Endothelial cell of umbilical vein (primary cell): Measurements from ENCODE around the gene CYP2E1. TPM values are rescaled to one million over a fixed set of nuclear protein-coding genes. Genes with fewer than 3 reads are reported as not detected.
"Not testable (repeated sequence)": the region's sequence is repeated elsewhere in the genome, so short reads cannot be mapped to it uniquely, and the experiment has no call there.

Experiments used
- BruUV-seq: library from RNA; stranded (reverse); fragments of 400-500 nt; replicated peaks from 2 replicates; lab custom pipeline; 2021; lab: Mats Ljungman, UMichigan
- CTCF ChIA-PET: fragments of 300-600, 350-600 bp; sonication (Branson Sonifier 250); formaldehyde crosslinking; loops from one replicate; lab custom pipeline; 2021; ENCODE audit warnings: antibody characterized with exemption, inconsistent platforms; lab: Charles Lee
- POLR2A ChIA-PET: fragments of 300-600, 350-600 bp; sonication (Branson Sonifier 250); formaldehyde crosslinking; loops from one replicate; lab custom pipeline; 2021; ENCODE audit warnings: antibody characterized with exemption, inconsistent platforms; lab: Charles Lee
- DNase-seq: peaks from one replicate; pipeline ENCODE4 v3.0.0-alpha.2; 2011; ENCODE audit warnings: low read depth, low spot score
- FAIRE-seq: peaks from 2 replicates; lab custom pipeline; 2011; peaks lifted over from hg19 to GRCh38; lab: Jason Lieb, UNC
- H2AFZ ChIP-seq: 2 replicates; pipeline ENCODE4 v1.6.0; 2012; ENCODE audit warnings: low read depth, low read length, control low read depth, inconsistent platforms
- H3K27ac ChIP-seq: 2 replicates; pipeline ENCODE4 v1.5.1; 2011; ENCODE audit warnings: low read depth, mild to moderate bottlenecking, control low read depth, low read length, moderate library complexity; ENCODE audit not compliant: insufficient read depth
- H3K27me3 ChIP-seq, 2 experiments: 2 replicates each; pipeline versions ENCODE4 v1.6.0 to v1.6.1; 2011; ENCODE audit warnings: low read length in 2 of 2, mixed read lengths in 1 of 2; ENCODE audit not compliant: control insufficient read depth in 2 of 2, insufficient read depth in 2 of 2
- H3K36me3 ChIP-seq, 2 experiments: 2 replicates in 1 of 2; 3 replicates in 1 of 2; pipeline ENCODE4 v1.5.1; 2011; ENCODE audit warnings: low read length in 2 of 2, mild to moderate bottlenecking in 1 of 2, moderate library complexity in 1 of 2; ENCODE audit not compliant: control insufficient read depth in 2 of 2, insufficient read depth in 2 of 2; ENCODE audit errors: extremely low read depth in 1 of 2
- H3K4me1 ChIP-seq: 3 replicates; pipeline ENCODE4 v1.5.1; 2011; ENCODE audit warnings: mild to moderate bottlenecking, low read length; ENCODE audit not compliant: control insufficient read depth, insufficient read depth; ENCODE audit errors: extremely low read depth
- H3K4me2 ChIP-seq: 2 replicates; pipeline ENCODE4 v1.6.1; 2011; ENCODE audit warnings: low read length, control low read depth, mixed read lengths; ENCODE audit not compliant: insufficient read depth
- H3K4me3 ChIP-seq, 3 experiments: fragments of 200-600 bp in 1 of 3; sonication (generic), shearing (Covaris generic) in 1 of 3; replicated peaks in 1 of 3; 2 replicates each; pipeline ENCODE4 v1.5.1; 2011 to 2016; ENCODE audit warnings: control low read depth in 3 of 3, low read length in 3 of 3, mild to moderate bottlenecking in 2 of 3, inconsistent platforms in 1 of 3, low read depth in 1 of 3, moderate library complexity in 1 of 3; ENCODE audit not compliant: insufficient read depth in 1 of 3
- H3K79me2 ChIP-seq: 2 replicates; pipeline ENCODE4 v1.6.0; 2012; ENCODE audit warnings: low read length, inconsistent platforms; ENCODE audit not compliant: control insufficient read depth, insufficient read depth
- H3K9ac ChIP-seq: replicated peaks from 2 replicates; pipeline ENCODE3; 2011; ENCODE audit warnings: low read length, control low read depth; ENCODE audit not compliant: insufficient read depth; ENCODE audit errors: extremely low read depth
- H3K9me1 ChIP-seq: replicated peaks from 3 replicates; pipeline ENCODE4 v1.6.0; 2011; ENCODE audit warnings: mild to moderate bottlenecking, low read length; ENCODE audit not compliant: control insufficient read depth, insufficient read depth; ENCODE audit errors: extremely low read depth
- H3K9me3 ChIP-seq: replicated peaks from 2 replicates; pipeline ENCODE4 v1.5.1; 2012; ENCODE audit warnings: low read length, inconsistent platforms; ENCODE audit not compliant: control insufficient read depth, insufficient read depth
- H4K20me1 ChIP-seq: replicated peaks from 2 replicates; pipeline ENCODE3; 2011; ENCODE audit warnings: mild to moderate bottlenecking, low read length; ENCODE audit not compliant: control insufficient read depth, insufficient read depth; ENCODE audit errors: extremely low read depth
- EZH2 ChIP-seq: IDR thresholded peaks from 2 replicates; pipeline ENCODE4 v1.6.1; 2012; ENCODE audit warnings: borderline replicate concordance, low read depth, mild to moderate bottlenecking, moderate library complexity, low read length, inconsistent platforms; ENCODE audit not compliant: severe bottlenecking
- FOS ChIP-seq: IDR thresholded peaks from 2 replicates; pipeline ENCODE4 v1.6.1; 2011; ENCODE audit warnings: mild to moderate bottlenecking, low read length, moderate library complexity, borderline replicate concordance; ENCODE audit not compliant: insufficient read depth
- GATA2 ChIP-seq: IDR thresholded peaks from 2 replicates; pipeline ENCODE4 v1.7.0; 2011; ENCODE audit warnings: low read depth, mild to moderate bottlenecking, moderate library complexity, mixed read lengths, low read length; ENCODE audit not compliant: insufficient read length, insufficient read depth
- JUN ChIP-seq: IDR thresholded peaks from 2 replicates; pipeline ENCODE4 v1.6.1; 2011; ENCODE audit warnings: borderline replicate concordance, low read depth; ENCODE audit not compliant: insufficient read length, insufficient read depth
- MYC ChIP-seq: IDR thresholded peaks from one replicate; pipeline ENCODE4 v1.6.1; 2011; ENCODE audit warnings: mild to moderate bottlenecking, low read depth, low read length
- POLR2A ChIP-seq: IDR thresholded peaks from 2 replicates; pipeline ENCODE4 v1.6.1; 2012; ENCODE audit warnings: low read depth, mild to moderate bottlenecking, control low read depth, low read length
- POLR2AphosphoS5 ChIP-seq: IDR thresholded peaks from 2 replicates; pipeline ENCODE4 v1.6.1; 2012; ENCODE audit warnings: low read depth, mild to moderate bottlenecking, control low read depth, low read length, moderate library complexity; ENCODE audit not compliant: insufficient read depth
- dilution Hi-C: fragments of 300-500 bp; cut with MboI; formaldehyde crosslinking; loops from one replicate; pipeline ENCODE4 v1.15.0; 2019; ENCODE audit warnings: low sequenced_read_pairs; ENCODE audit not compliant: extremely low pct_ligation_motif_present
- intact Hi-C: fragments of 100-400 bp; cut with micrococcal nuclease; formaldehyde crosslinking; loops from one replicate; pipeline ENCODE4 v1.10.0; 2022
- polyA plus RNA-seq, 4 experiments: library from polyadenylated mRNA; depleted of rRNA in 3 of 4; stranded (reverse) in 3 of 4; unstranded in 1 of 4; fragments of >200 nt; gene quantifications; 2 replicates each; pipeline versions ENCODE4 v1.2.1 to v1.2.3, GENCODE V29; 2011 to 2012; ENCODE audit warnings: missing spikeins in 1 of 4
- total RNA-seq: library from RNA; stranded (reverse); gene quantifications from 2 replicates; pipeline ENCODE4 v1.2.3, GENCODE V29; 2021
- TF ChIP-seq, protein P1 (sequence below), 2 donors: IDR thresholded peaks; 1 replicate in 1 of 2; 2 replicates in 1 of 2; pipeline ENCODE4 v1.5.1; 2011; ENCODE audit warnings: low read length in 2 of 2, mild to moderate bottlenecking in 2 of 2, moderate library complexity in 2 of 2, control low read depth in 1 of 2, inconsistent platforms in 1 of 2, low read depth in 1 of 2; ENCODE audit not compliant: insufficient read depth in 1 of 2; ENCODE audit errors: extremely low read depth in 1 of 2
- TF ChIP-seq, protein P2 (sequence below): IDR thresholded peaks from 2 replicates; pipeline ENCODE4 v1.6.1; 2011; ENCODE audit not compliant: insufficient read depth, insufficient read length

CYP2E1 gene
- total and polyA plus RNA-seq, 2 donors (not counting 3 experiments of a cell fraction or from before 2014, with no cell fraction given), result 0.08 TPM; not detected in 1

DNA sequence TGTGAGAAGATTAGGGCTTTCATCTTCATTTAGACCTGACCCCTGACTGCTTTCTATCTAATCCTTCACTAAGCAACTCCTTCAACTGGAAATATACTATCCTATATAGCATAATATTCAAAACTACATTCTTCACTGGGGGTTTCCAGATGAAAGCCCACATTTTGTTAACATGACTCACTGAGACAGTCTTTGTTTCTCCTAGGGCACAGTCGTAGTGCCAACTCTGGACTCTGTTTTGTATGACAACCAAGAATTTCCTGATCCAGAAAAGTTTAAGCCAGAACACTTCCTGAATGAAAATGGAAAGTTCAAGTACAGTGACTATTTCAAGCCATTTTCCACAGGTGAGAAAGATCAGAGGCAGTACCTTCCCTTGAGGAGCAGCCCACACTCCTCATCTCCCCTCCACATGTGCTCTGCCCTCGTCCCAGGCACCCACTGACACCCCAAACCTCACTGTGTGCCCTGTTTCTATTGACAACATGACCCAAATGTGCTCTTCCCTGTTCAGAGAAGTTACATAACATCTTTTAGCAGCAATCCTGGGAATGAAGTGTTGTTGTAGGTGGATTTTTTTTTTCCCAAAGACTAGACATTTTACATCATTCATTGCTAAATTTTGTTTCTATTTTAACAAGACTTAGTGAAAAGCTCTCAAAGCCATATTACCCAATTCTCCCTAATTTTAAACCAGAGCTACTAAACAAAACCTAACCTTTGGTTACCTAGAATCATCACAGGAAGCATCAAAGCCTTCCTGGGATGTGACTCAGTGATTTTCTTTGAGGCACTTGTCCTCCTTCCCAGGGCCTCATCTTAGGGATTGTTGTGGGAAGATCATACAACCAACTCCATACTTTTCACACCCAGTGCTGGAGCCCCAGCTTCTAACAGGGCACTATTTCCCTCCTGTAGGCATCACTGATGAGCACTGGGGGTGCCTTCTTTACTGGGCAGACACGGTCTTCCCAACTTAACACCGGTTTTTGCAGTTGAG is 10.7 kb downstream of the CYP2E1 start:
- H3K4me3 ChIP-seq, result no peak overlapping the region
- ChIA-PET POLR2A (no interaction called here), CTCF (no interaction called here)
- no peak overlapping the region for H3K9ac ChIP-seq
- H3K4me1 ChIP-seq, result no peaks in the 10 kb centered on the region
- intact Hi-C loops, result no loop called here
- no peaks in the 10 kb centered on the region for H3K79me2 ChIP-seq
- peaks cover 2% of the 10 kb centered on the region for H3K9me3 ChIP-seq
- H3K36me3 ChIP-seq, result no peaks in the 10 kb centered on the region
- BruUV-seq, result no TSS peak
- DNase-seq (no peak), FAIRE-seq (no peak)
- no peaks in the 10 kb centered on the region for H3K27me3 ChIP-seq
- H3K27ac ChIP-seq, result no peak overlapping the region
- no peak overlapping the region for H2AFZ ChIP-seq
- TF ChIP-seq FOS (no peak), EZH2 (no peak), GATA2 (no peak), POLR2AphosphoS5 (no peak), JUN (no peak), POLR2A (no peak), MYC (no peak)
- TF ChIP-seq, protein P1, sequence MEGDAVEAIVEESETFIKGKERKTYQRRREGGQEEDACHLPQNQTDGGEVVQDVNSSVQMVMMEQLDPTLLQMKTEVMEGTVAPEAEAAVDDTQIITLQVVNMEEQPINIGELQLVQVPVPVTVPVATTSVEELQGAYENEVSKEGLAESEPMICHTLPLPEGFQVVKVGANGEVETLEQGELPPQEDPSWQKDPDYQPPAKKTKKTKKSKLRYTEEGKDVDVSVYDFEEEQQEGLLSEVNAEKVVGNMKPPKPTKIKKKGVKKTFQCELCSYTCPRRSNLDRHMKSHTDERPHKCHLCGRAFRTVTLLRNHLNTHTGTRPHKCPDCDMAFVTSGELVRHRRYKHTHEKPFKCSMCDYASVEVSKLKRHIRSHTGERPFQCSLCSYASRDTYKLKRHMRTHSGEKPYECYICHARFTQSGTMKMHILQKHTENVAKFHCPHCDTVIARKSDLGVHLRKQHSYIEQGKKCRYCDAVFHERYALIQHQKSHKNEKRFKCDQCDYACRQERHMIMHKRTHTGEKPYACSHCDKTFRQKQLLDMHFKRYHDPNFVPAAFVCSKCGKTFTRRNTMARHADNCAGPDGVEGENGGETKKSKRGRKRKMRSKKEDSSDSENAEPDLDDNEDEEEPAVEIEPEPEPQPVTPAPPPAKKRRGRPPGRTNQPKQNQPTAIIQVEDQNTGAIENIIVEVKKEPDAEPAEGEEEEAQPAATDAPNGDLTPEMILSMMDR (IDR thresholded peaks at IDR 0.05; ENCODE audit: extremely low read depth in 1 of 2, insufficient read depth in 1 of 2, low read depth in 1 of 2, low read length in 2 of 2), result no peak
- TF ChIP-seq, protein P2, sequence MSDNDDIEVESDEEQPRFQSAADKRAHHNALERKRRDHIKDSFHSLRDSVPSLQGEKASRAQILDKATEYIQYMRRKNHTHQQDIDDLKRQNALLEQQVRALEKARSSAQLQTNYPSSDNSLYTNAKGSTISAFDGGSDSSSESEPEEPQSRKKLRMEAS, result no peak
- dilution Hi-C loops, result no loop called here
- no peaks in the 10 kb centered on the region for H3K9me1 ChIP-seq
- no peak overlapping the region for H3K4me2 ChIP-seq
- no peaks in the 10 kb centered on the region for H4K20me1 ChIP-seq

- FAIRE-seq, H4K20me1 ChIP-seq, H2AFZ ChIP-seq, H3K36me3 ChIP-seq, H3K4me2 ChIP-seq, BruUV-seq, H3K27ac ChIP-seq, H3K27me3 ChIP-seq, H3K9ac ChIP-seq, CTCF ChIA-PET, H3K9me1 ChIP-seq, H3K9me3 ChIP-seq, dilution Hi-C loops, H3K4me1 ChIP-seq, DNase-seq, H3K79me2 ChIP-seq, intact Hi-C loops, POLR2A ChIA-PET, H3K4me3 ChIP-seq: not testable (repeated sequence)
Observed at GRCh38 chr10:133541441-133541975, 14.3 kb downstream of the CYP2E1 start.
